Endothelial cell of umbilical vein (primary cell): ENCODE data around the gene RNU7-1. TPM values are rescaled to one million over a fixed set of nuclear protein-coding genes. Genes with fewer than 3 reads are reported as not detected.

Experiments used
- BruUV-seq: library from RNA; stranded (reverse); fragments of 400-500 nt; replicated peaks from 2 replicates; lab custom pipeline; 2021; lab: Mats Ljungman, UMichigan
- CTCF ChIA-PET: fragments of 300-600, 350-600 bp; sonication (Branson Sonifier 250); formaldehyde crosslinking; loops from one replicate; lab custom pipeline; 2021; ENCODE audit warnings: antibody characterized with exemption, inconsistent platforms; lab: Charles Lee
- POLR2A ChIA-PET: fragments of 300-600, 350-600 bp; sonication (Branson Sonifier 250); formaldehyde crosslinking; loops from one replicate; lab custom pipeline; 2021; ENCODE audit warnings: antibody characterized with exemption, inconsistent platforms; lab: Charles Lee
- DNase-seq: peaks from one replicate; pipeline ENCODE4 v3.0.0-alpha.2; 2011; ENCODE audit warnings: low read depth, low spot score
- FAIRE-seq: peaks from 2 replicates; lab custom pipeline; 2011; peaks lifted over from hg19 to GRCh38; lab: Jason Lieb, UNC
- H2AFZ ChIP-seq: 2 replicates; pipeline ENCODE4 v1.6.0; 2012; ENCODE audit warnings: low read depth, low read length, control low read depth, inconsistent platforms
- H3K27ac ChIP-seq: 2 replicates; pipeline ENCODE4 v1.5.1; 2011; ENCODE audit warnings: low read depth, mild to moderate bottlenecking, control low read depth, low read length, moderate library complexity; ENCODE audit not compliant: insufficient read depth
- H3K27me3 ChIP-seq, 2 experiments: 2 replicates each; pipeline versions ENCODE4 v1.6.0 to v1.6.1; 2011; ENCODE audit warnings: low read length in 2 of 2, mixed read lengths in 1 of 2; ENCODE audit not compliant: control insufficient read depth in 2 of 2, insufficient read depth in 2 of 2
- H3K36me3 ChIP-seq, 2 experiments: 2 replicates in 1 of 2; 3 replicates in 1 of 2; pipeline ENCODE4 v1.5.1; 2011; ENCODE audit warnings: low read length in 2 of 2, mild to moderate bottlenecking in 1 of 2, moderate library complexity in 1 of 2; ENCODE audit not compliant: control insufficient read depth in 2 of 2, insufficient read depth in 2 of 2; ENCODE audit errors: extremely low read depth in 1 of 2
- H3K4me1 ChIP-seq: 3 replicates; pipeline ENCODE4 v1.5.1; 2011; ENCODE audit warnings: mild to moderate bottlenecking, low read length; ENCODE audit not compliant: control insufficient read depth, insufficient read depth; ENCODE audit errors: extremely low read depth
- H3K4me2 ChIP-seq: 2 replicates; pipeline ENCODE4 v1.6.1; 2011; ENCODE audit warnings: low read length, control low read depth, mixed read lengths; ENCODE audit not compliant: insufficient read depth
- H3K4me3 ChIP-seq, 3 experiments: fragments of 200-600 bp in 1 of 3; sonication (generic), shearing (Covaris generic) in 1 of 3; replicated peaks in 1 of 3; 2 replicates each; pipeline ENCODE4 v1.5.1; 2011 to 2016; ENCODE audit warnings: control low read depth in 3 of 3, low read length in 3 of 3, mild to moderate bottlenecking in 2 of 3, inconsistent platforms in 1 of 3, low read depth in 1 of 3, moderate library complexity in 1 of 3; ENCODE audit not compliant: insufficient read depth in 1 of 3
- H3K79me2 ChIP-seq: 2 replicates; pipeline ENCODE4 v1.6.0; 2012; ENCODE audit warnings: low read length, inconsistent platforms; ENCODE audit not compliant: control insufficient read depth, insufficient read depth
- H3K9ac ChIP-seq: replicated peaks from 2 replicates; pipeline ENCODE3; 2011; ENCODE audit warnings: low read length, control low read depth; ENCODE audit not compliant: insufficient read depth; ENCODE audit errors: extremely low read depth
- H3K9me1 ChIP-seq: replicated peaks from 3 replicates; pipeline ENCODE4 v1.6.0; 2011; ENCODE audit warnings: mild to moderate bottlenecking, low read length; ENCODE audit not compliant: control insufficient read depth, insufficient read depth; ENCODE audit errors: extremely low read depth
- H3K9me3 ChIP-seq: replicated peaks from 2 replicates; pipeline ENCODE4 v1.5.1; 2012; ENCODE audit warnings: low read length, inconsistent platforms; ENCODE audit not compliant: control insufficient read depth, insufficient read depth
- H4K20me1 ChIP-seq: replicated peaks from 2 replicates; pipeline ENCODE3; 2011; ENCODE audit warnings: mild to moderate bottlenecking, low read length; ENCODE audit not compliant: control insufficient read depth, insufficient read depth; ENCODE audit errors: extremely low read depth
- CTCF ChIP-seq, 2 donors: IDR thresholded peaks; 1 replicate in 1 of 2; 2 replicates in 1 of 2; pipeline ENCODE4 v1.5.1; 2011; ENCODE audit warnings: low read length in 2 of 2, mild to moderate bottlenecking in 2 of 2, moderate library complexity in 2 of 2, control low read depth in 1 of 2, inconsistent platforms in 1 of 2, low read depth in 1 of 2; ENCODE audit not compliant: insufficient read depth in 1 of 2; ENCODE audit errors: extremely low read depth in 1 of 2
- FOS ChIP-seq: IDR thresholded peaks from 2 replicates; pipeline ENCODE4 v1.6.1; 2011; ENCODE audit warnings: mild to moderate bottlenecking, low read length, moderate library complexity, borderline replicate concordance; ENCODE audit not compliant: insufficient read depth
- GATA2 ChIP-seq: IDR thresholded peaks from 2 replicates; pipeline ENCODE4 v1.7.0; 2011; ENCODE audit warnings: low read depth, mild to moderate bottlenecking, moderate library complexity, mixed read lengths, low read length; ENCODE audit not compliant: insufficient read length, insufficient read depth
- POLR2A ChIP-seq: IDR thresholded peaks from 2 replicates; pipeline ENCODE4 v1.6.1; 2012; ENCODE audit warnings: low read depth, mild to moderate bottlenecking, control low read depth, low read length
- dilution Hi-C: fragments of 300-500 bp; cut with MboI; formaldehyde crosslinking; loops from one replicate; pipeline ENCODE4 v1.15.0; 2019; ENCODE audit warnings: low sequenced_read_pairs; ENCODE audit not compliant: extremely low pct_ligation_motif_present
- intact Hi-C: fragments of 100-400 bp; cut with micrococcal nuclease; formaldehyde crosslinking; loops from one replicate; pipeline ENCODE4 v1.10.0; 2022
- polyA plus RNA-seq, 4 experiments: library from polyadenylated mRNA; depleted of rRNA in 3 of 4; stranded (reverse) in 3 of 4; unstranded in 1 of 4; fragments of >200 nt; gene quantifications; 2 replicates each; pipeline versions ENCODE4 v1.2.1 to v1.2.3, GENCODE V29; 2011 to 2012; ENCODE audit warnings: missing spikeins in 1 of 4
- total RNA-seq: library from RNA; stranded (reverse); gene quantifications from 2 replicates; pipeline ENCODE4 v1.2.3, GENCODE V29; 2021

RNU7-1 gene
- total and polyA plus RNA-seq, 2 donors (not counting 3 experiments of a cell fraction or from before 2014, with no cell fraction given) = not detected

GRCh38 chr12:6914246-6914946 lies 29.2 kb upstream of the RNU7-1 start, which contains the start of gene ENO2:
TSS of gene ENO2 (plus strand) at chr12:6914580. CDS start at chr12:6915833, 1,253 bp downstream.
- Histone ChIP-seq H3K4me1 (peaks cover 11% of the 10 kb centered on the region), H3K79me2 (no peaks in the 10 kb centered on the region), H3K9me3 (no peaks in the 10 kb centered on the region), H3K4me3 (peak within 1 kb of the TSS; percentile 51 to 57 (median 52)), H3K9ac (peak within 1 kb of the TSS; percentile 21), H3K27me3 (no peaks in the 10 kb centered on the region), H3K4me2 (peak within 1 kb of the TSS; percentile 83), H3K9me1 (no peaks in the 10 kb centered on the region), H3K27ac (no peak within 1 kb of the TSS), H3K36me3 (no peaks in the 10 kb centered on the region), H2AFZ (peak within 1 kb of the TSS; percentile 98), H4K20me1 (no peaks in the 10 kb centered on the region)
- ChIA-PET POLR2A (no interaction called here), CTCF (interaction anchor here (0.7 to 0.9 kb wide), 2 partner anchors 11 to 23 kb away, joined by 3 read pairs; no protein-coding TSS in a partner anchor)
- BruUV-seq = no TSS peak
- intact Hi-C loops = loop anchor here (1.0 kb wide), 1 partner anchor 10 kb away; no protein-coding TSS in a partner anchor
- peak; percentile 51 for DNase-seq
- FAIRE-seq = no peak
- TF ChIP-seq POLR2A = no peak
- TF ChIP-seq FOS = no peak
- TF ChIP-seq CTCF (IDR thresholded peaks at IDR 0.05; ENCODE audit: extremely low read depth in 1 of 2, insufficient read depth in 1 of 2, low read depth in 1 of 2, low read length in 2 of 2) = no peak
- TF ChIP-seq GATA2 = no peak
- dilution Hi-C loops = no loop called here
